Stomach (tissue), 4 donors: ENCODE data around the gene RIPOR1.

Source experiments
- CTCF ChIP-seq, 7 experiments: fragments of 450-650 bp in 4 of 7; fragments of 200-600 bp in 3 of 7; sonication (generic) in 3 of 7; IDR thresholded peaks; one replicate each; pipeline ENCODE4 v1.5.1; 2016 to 2019; ENCODE audit warnings: antibody characterized with exemption in 7 of 7, control low read depth in 2 of 7, mild to moderate bottlenecking in 1 of 7
- EP300 ChIP-seq: sonication (generic); formaldehyde crosslinking; IDR thresholded peaks from one replicate; pipeline ENCODE4 v1.6.1; 2017; ENCODE audit warnings: antibody characterized with exemption
- POLR2AphosphoS5 ChIP-seq, 3 donors: sonication (generic); formaldehyde crosslinking; IDR thresholded peaks; one replicate each; pipeline ENCODE4 v1.6.1; 2016; ENCODE audit warnings: antibody characterized with exemption in 3 of 3

- no peak for TF ChIP-seq CTCF (IDR thresholded peaks at IDR 0.05)
- TF ChIP-seq EP300: no peak
- TF ChIP-seq POLR2AphosphoS5 (IDR thresholded peaks at IDR 0.05): no peak
Measured at GRCh38 chr16:67518676-67519075, 10.0 kb upstream of the RIPOR1 start.
